HG03175 (cell line): ENCODE measurements around the gene SDK1.

ENCODE experiments used
- ATAC-seq: cut with Tn5 transposase; IDR thresholded peaks from one replicate; pipeline ENCODE4 v1.9.1; 2021; ENCODE audit warnings: mild to moderate bottlenecking, moderate library complexity; ENCODE audit not compliant: unreplicated experiment

The SDK1 gene

GRCh38 chr7:3283130-3283704 lies 17.8 kb upstream of the SDK1 start:
- ATAC-seq, result no peak

GRCh38 chr7:3285652-3286051 lies 15.4 kb upstream of the SDK1 start:
- no peak for ATAC-seq

- ATAC-seq, result no peak
Observed at GRCh38 chr7:3289996-3290395, 11.1 kb upstream of the SDK1 start.

GRCh38 chr7:3292694-3293093 lies 8.4 kb upstream of the SDK1 start:
- no peak for ATAC-seq

GRCh38 chr7:3294432-3295100 lies 6.5 kb upstream of the SDK1 start:
- ATAC-seq, result no peak

- ATAC-seq, result no peak
Observed at GRCh38 chr7:3297105-3297819, 3.8 kb upstream of the SDK1 start.

GRCh38 chr7:3300221-3300650 lies 816 bp upstream of the SDK1 start:
- ATAC-seq, result no peak

- peak; percentile 29 for ATAC-seq
Observed at GRCh38 chr7:3301449-3301731, 338 bp downstream of the SDK1 start.

- ATAC-seq, result no peak
Observed at GRCh38 chr7:3301831-3302618, 973 bp downstream of the SDK1 start.

- no peak for ATAC-seq
Observed at GRCh38 chr7:3302681-3303320, 1.7 kb downstream of the SDK1 start.

GRCh38 chr7:3304131-3304530 lies 3.1 kb downstream of the SDK1 start:
- no peak for ATAC-seq

- ATAC-seq, result no peak
Observed at GRCh38 chr7:3307435-3307834, 6.4 kb downstream of the SDK1 start.

- no peak for ATAC-seq
Observed at GRCh38 chr7:3309140-3309539, 8.1 kb downstream of the SDK1 start.

- no peak for ATAC-seq
Observed at GRCh38 chr7:3309956-3310355, 8.9 kb downstream of the SDK1 start.

- ATAC-seq, result no peak
Observed at GRCh38 chr7:3310884-3311283, 9.8 kb downstream of the SDK1 start.

GRCh38 chr7:3312583-3312982 lies 11.5 kb downstream of the SDK1 start:
- no peak for ATAC-seq

- ATAC-seq, result no peak
Observed at GRCh38 chr7:3318874-3319273, 17.8 kb downstream of the SDK1 start.

- ATAC-seq, result no peak
Observed at GRCh38 chr7:3321206-3321605, 20.2 kb downstream of the SDK1 start.

- no peak for ATAC-seq
Observed at GRCh38 chr7:3321745-3322144, 20.7 kb downstream of the SDK1 start.

- ATAC-seq, result no peak
Observed at GRCh38 chr7:3326246-3326645, 25.2 kb downstream of the SDK1 start.

GRCh38 chr7:3327099-3327498 lies 26.0 kb downstream of the SDK1 start:
- no peak for ATAC-seq
